Raji (cell line): ENCODE data around the gene KRTAP2-3.
"Not testable (repeated sequence)": the region's sequence is repeated elsewhere in the genome, so short reads cannot be mapped to it uniquely, and the experiment has no call there.

Experiments used
- POLR2A ChIP-seq: IDR thresholded peaks from 2 replicates; pipeline ENCODE4 v1.6.1; 2011; ENCODE audit warnings: low read depth, low read length, control low read depth; ENCODE audit not compliant: insufficient read depth

Gene KRTAP2-3

GRCh38 chr17:41060052-41060604 is at the start of gene KRTAP2-3:
KRTAP2-3 (minus strand) TSS chr17:41060114; CDS start chr17:41060050, 64 bp downstream.
- TF ChIP-seq POLR2A: no peak

GRCh38 chr17:41107941-41108450 is 48.1 kb upstream of the KRTAP2-3 start:
- TF ChIP-seq POLR2A: no peak

GRCh38 chr17:41105347-41105746 is 45.4 kb upstream of the KRTAP2-3 start, which contains the start of gene KRTAP4-9:
KRTAP4-9 (plus strand) TSS chr17:41105389; CDS start chr17:41105389, 0 bp downstream.
- TF ChIP-seq POLR2A: not testable (repeated sequence)

GRCh38 chr17:41103896-41104295 is 44.0 kb upstream of the KRTAP2-3 start:
- no peak for TF ChIP-seq POLR2A

GRCh38 chr17:41101586-41102259 is 41.8 kb upstream of the KRTAP2-3 start, which contains the start of gene KRTAP4-16:
KRTAP4-16 (minus strand) TSS chr17:41102209; CDS start chr17:41102209, 0 bp downstream.
- no peak for TF ChIP-seq POLR2A

- TF ChIP-seq POLR2A: no peak
Observed at GRCh38 chr17:41098481-41098880, 38.6 kb upstream of the KRTAP2-3 start.

GRCh38 chr17:41098042-41098441 is 38.1 kb upstream of the KRTAP2-3 start, which contains the start of gene KRTAP4-8:
KRTAP4-8 (minus strand) TSS chr17:41098142; CDS start chr17:41098084, 58 bp downstream.
- no peak for TF ChIP-seq POLR2A

GRCh38 chr17:41096055-41096454 is 36.1 kb upstream of the KRTAP2-3 start:
- TF ChIP-seq POLR2A: no peak

- not testable (repeated sequence) for TF ChIP-seq POLR2A
Observed at GRCh38 chr17:41084100-41084856, 24.4 kb upstream of the KRTAP2-3 start, which contains the start of gene KRTAP4-7. KRTAP4-7 (plus strand) TSS chr17:41084150; CDS start chr17:41084207, 57 bp downstream.

GRCh38 chr17:41082626-41083025 is 22.7 kb upstream of the KRTAP2-3 start:
- TF ChIP-seq POLR2A: no peak

- no peak for TF ChIP-seq POLR2A
Observed at GRCh38 chr17:41076788-41077187, 16.9 kb upstream of the KRTAP2-3 start.

GRCh38 chr17:41073676-41074075 is 13.8 kb upstream of the KRTAP2-3 start:
- no peak for TF ChIP-seq POLR2A

- no peak for TF ChIP-seq POLR2A
Observed at GRCh38 chr17:41071606-41072360, 11.9 kb upstream of the KRTAP2-3 start.

GRCh38 chr17:41069031-41069430 is 9.1 kb upstream of the KRTAP2-3 start:
- TF ChIP-seq POLR2A: no peak

- TF ChIP-seq POLR2A: no peak
Observed at GRCh38 chr17:41067281-41067680, 7.4 kb upstream of the KRTAP2-3 start.
